Muscle layer of colon (tissue), 2 donors: ENCODE data around the gene PITPNM1.

ENCODE experiments used
- H3K27ac ChIP-seq: one replicate; pipeline ENCODE4 v1.7.0; 2013; ENCODE audit warnings: low read depth, mild to moderate bottlenecking, low read length, moderate library complexity
- H3K27me3 ChIP-seq, 2 donors: one replicate each; pipeline ENCODE4 v1.7.0; 2013; ENCODE audit warnings: low read length in 2 of 2, mild to moderate bottlenecking in 2 of 2; ENCODE audit not compliant: insufficient read depth in 2 of 2, control insufficient read depth in 1 of 2
- H3K36me3 ChIP-seq: one replicate; pipeline ENCODE4 v1.7.0; 2013; ENCODE audit warnings: mild to moderate bottlenecking, low read length; ENCODE audit not compliant: insufficient read depth
- H3K4me1 ChIP-seq: one replicate; pipeline ENCODE4 v1.7.0; 2013; ENCODE audit warnings: mild to moderate bottlenecking, low read length; ENCODE audit not compliant: insufficient read depth
- H3K4me3 ChIP-seq, 2 donors: one replicate each; pipeline ENCODE4 v1.7.0; 2013; ENCODE audit warnings: low read length in 2 of 2, low read depth in 1 of 2, mild to moderate bottlenecking in 1 of 2, moderate library complexity in 1 of 2
- H3K9ac ChIP-seq: one replicate; pipeline ENCODE4 v1.7.0; 2013; ENCODE audit warnings: low read length
- H3K9me3 ChIP-seq: one replicate; pipeline ENCODE4 v1.7.0; 2013; ENCODE audit warnings: mild to moderate bottlenecking, low read length
- donor health status: abdominal sarcoma.
- donor health status: Adenocarcinoma of cecum.

The PITPNM1 gene

DNA sequence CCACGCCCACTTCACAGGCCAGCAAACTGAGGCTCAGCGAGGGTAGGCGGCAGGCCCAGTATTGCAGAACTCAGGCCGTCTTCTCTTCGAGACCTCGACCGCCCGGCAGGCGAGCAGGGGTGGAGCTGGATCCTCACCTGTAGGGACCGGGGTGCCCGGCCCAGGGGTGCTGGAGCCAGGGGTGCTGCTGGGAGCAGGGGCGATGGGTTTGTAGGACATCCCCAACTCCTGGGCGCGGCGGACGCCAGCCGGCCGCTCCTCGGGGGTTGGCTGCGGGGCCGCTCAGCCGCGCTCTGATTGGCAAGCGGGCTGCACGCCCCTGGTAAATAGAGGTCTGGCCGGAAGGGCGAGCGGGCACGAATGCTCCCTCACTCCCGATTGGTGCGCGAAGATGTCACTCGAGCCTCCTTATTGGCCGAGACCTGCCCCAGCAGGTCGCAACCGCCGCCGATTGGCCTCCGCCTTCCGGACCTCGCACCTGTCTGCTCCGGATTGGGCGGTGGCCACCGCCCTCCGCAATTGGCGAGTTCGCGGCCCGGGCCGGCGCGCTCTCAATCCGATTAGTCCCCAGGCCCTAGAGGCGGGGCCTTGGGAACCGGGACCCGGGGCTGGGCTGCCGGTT, 2.8 kb upstream of the PITPNM1 start, which contains the start of gene CDK2AP2:
TSS of gene CDK2AP2 (minus strand) at position 299 of the 622 bp plus-strand sequence. CDS start at position 219, 80 bp downstream.
- Histone ChIP-seq H3K4me3 (peak within 1 kb of the TSS; percentile 72 to 97), H3K36me3 (no peaks in the 10 kb centered on the region), H3K27me3 (peaks cover 10 to 22% of the 10 kb centered on the region in 2 donors), H3K9me3 (no peaks in the 10 kb centered on the region), H3K9ac (peak within 1 kb of the TSS; percentile 89), H3K4me1 (peaks cover 33% of the 10 kb centered on the region), H3K27ac (peak within 1 kb of the TSS; percentile 79)

DNA sequence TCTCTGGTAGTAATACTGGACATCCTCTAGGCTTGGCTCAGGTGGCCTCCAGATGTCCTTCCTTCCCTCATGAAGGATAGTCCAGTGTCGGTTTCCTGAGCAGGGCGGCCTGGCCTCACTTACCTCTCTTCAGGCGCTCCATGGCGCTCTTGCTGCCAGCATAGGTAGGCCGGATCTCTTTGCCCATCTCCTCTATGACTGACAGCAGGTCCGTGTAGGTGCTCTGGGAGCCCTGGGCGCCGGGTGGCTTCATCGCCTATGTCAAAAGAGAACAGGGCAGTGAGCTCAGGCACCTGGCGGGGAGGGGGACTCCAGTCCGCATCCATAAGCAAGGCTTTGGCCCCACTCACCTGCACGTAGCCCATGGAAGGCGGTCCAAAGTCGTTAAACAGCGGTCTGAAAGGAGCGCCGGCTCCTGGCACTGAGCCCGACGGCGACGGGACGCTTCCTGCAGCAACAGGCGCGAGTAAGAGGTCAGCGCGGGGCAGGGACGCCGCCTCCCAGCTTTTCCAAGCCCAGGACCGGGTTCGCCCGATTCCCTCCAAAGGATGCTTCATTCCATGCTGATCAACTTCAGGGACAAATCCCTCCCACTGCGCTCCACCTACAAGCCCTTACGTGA, 2.2 kb upstream of the PITPNM1 start:
- peaks cover 33% of the 10 kb centered on the region for H3K4me1 ChIP-seq
- no peaks in the 10 kb centered on the region for H3K9me3 ChIP-seq
- H3K9ac ChIP-seq: peak overlapping the region; percentile 15

DNA sequence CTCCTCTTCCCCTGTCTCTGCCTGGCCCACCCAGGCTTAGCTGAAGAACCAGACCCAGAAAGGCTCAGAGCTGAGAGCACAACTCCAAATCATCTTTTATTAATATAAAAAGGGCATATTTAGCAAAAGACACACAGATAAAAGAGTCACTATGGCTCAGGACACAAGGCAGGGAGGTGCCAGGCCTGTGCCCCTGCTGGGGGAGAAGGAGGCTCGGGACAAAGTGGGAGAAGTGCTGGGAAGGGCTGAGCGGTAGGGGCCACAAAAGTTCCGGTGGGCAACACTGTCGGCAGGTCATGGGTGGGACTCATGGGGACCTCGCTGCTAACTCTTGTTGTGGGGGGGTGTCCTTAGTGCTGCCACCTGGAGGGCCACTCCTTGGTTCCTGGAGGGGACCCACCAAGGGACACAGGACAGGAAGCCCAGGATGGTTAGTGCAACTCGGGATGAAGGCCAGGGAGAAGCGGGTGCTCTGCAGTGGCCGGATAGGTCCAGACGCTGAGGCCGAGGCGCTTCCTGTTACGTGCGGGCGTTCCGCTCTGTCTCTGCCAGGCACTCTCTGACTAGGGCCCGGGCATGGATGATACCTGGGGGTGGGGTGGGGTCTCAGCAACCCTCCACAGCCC, 1.4 kb upstream of the PITPNM1 start:
- H3K9ac ChIP-seq: no peak overlapping the region
- peaks cover 14 to 30% of the 10 kb centered on the region in 2 donors for H3K27me3 ChIP-seq
- no peak overlapping the region for H3K27ac ChIP-seq
- H3K4me1 ChIP-seq: peaks cover 33% of the 10 kb centered on the region
- no peak overlapping the region for H3K4me3 ChIP-seq
- H3K36me3 ChIP-seq: no peaks in the 10 kb centered on the region
- H3K9me3 ChIP-seq: no peaks in the 10 kb centered on the region

More for the DNA sequence above, 2.2 kb upstream of the PITPNM1 start:
- H3K27me3 ChIP-seq: peaks cover 14 to 29% of the 10 kb centered on the region in 2 donors
- H3K4me3 ChIP-seq: peak overlapping the region; percentile 72 to 97
- H3K36me3 ChIP-seq: no peaks in the 10 kb centered on the region
- H3K27ac ChIP-seq: peak overlapping the region; percentile 74

DNA sequence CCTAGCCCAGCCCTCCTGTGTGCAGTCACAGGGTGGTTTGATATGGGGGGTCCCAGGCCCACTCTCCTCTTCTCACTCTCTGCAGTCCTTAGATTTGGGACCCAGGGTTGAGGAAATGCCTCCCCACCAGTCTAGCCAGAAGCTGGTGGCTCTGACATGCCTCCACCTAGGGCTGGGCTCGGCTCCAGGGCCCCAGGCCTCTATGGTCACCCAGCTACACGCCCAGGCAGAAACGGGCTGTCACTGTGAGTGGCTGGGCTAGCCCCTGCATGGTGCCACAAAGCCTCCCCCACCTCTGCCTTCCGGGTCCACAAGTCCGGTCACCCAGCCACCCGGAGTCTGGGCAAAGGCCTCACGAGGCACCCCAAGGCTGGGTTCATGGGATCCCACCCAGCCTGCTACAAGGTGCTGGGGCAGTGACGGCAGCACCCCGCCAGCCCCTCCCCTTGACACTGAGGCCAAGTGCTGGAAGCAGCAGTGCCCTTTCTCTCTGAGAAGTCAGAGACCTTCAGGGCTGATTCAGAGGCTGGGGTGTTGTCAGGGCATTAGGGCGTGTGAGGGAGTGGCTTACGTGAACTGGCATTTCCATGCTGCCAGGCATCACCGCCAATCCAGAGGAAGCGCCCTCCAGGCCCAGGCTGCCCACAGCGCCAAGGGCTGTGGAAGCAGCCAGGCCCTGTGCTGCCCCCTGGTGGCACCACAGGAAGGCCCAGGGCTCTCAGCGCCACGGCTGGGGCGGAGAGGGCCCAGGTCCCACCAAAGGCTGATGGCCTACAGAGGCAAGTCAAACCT, 638 bp upstream of the PITPNM1 start:
- Histone ChIP-seq H3K36me3 (no peaks in the 10 kb centered on the region), H3K27me3 (peaks cover 14 to 30% of the 10 kb centered on the region in 2 donors), H3K4me3 (peak overlapping the region; percentile 3 to 48), H3K27ac (peak overlapping the region; percentile 45), H3K9ac (peak overlapping the region; percentile 57), H3K4me1 (peaks cover 33% of the 10 kb centered on the region), H3K9me3 (no peaks in the 10 kb centered on the region)

DNA sequence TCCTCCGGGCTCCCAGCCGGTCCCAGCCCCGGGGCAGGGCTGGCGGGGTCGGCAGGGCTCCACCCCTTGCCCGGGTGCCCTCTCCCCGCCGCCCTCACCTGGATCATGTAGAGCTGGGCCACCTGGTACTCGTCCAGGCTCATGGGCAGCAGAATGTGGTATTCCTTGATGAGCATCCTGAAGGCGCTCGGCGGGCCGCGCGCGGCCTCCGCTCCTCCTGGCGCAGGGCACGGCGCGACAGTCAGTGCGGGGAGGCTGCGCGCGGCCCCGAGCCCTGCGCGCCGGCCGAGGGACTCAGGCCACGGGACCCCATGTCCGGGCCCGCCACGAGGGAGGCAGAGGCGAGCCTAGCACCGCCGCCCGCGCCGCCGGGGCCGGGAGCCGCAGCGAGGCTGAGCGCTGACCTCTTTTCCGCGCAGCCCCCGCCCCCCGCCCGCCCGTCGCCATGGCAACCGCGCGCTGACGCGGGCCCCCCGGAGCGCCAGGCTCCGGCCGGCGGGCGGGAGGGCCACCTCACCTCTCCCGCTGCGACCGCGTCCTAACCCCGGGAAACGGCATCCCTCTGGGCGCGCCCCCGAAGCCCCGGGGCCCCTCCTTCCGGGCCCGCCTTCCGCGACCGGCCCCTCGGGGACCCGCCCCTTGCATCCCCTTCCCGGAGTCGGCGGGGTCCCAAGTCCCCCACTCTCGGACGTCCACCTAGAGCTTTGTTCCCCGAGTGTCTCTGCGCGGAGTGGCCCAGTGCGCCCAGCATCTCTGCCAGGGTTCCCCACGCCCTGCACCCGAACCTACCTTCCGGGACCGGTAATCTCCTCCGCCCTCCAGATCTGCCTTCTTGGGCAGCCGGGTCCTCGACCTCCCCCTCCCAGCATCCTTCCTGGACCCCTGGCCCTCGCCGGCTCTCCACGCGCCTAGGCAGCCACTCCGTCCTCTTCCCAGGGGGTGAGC, 886 bp downstream of the PITPNM1 start:
- Histone ChIP-seq H3K4me1 (peaks cover 33% of the 10 kb centered on the region), H3K27ac (peak overlapping the region; percentile 45), H3K36me3 (no peaks in the 10 kb centered on the region), H3K9ac (no peak overlapping the region), H3K27me3 (peaks cover 14 to 30% of the 10 kb centered on the region in 2 donors), H3K9me3 (no peaks in the 10 kb centered on the region), H3K4me3 (peak overlapping the region; percentile 26 to 59)

DNA sequence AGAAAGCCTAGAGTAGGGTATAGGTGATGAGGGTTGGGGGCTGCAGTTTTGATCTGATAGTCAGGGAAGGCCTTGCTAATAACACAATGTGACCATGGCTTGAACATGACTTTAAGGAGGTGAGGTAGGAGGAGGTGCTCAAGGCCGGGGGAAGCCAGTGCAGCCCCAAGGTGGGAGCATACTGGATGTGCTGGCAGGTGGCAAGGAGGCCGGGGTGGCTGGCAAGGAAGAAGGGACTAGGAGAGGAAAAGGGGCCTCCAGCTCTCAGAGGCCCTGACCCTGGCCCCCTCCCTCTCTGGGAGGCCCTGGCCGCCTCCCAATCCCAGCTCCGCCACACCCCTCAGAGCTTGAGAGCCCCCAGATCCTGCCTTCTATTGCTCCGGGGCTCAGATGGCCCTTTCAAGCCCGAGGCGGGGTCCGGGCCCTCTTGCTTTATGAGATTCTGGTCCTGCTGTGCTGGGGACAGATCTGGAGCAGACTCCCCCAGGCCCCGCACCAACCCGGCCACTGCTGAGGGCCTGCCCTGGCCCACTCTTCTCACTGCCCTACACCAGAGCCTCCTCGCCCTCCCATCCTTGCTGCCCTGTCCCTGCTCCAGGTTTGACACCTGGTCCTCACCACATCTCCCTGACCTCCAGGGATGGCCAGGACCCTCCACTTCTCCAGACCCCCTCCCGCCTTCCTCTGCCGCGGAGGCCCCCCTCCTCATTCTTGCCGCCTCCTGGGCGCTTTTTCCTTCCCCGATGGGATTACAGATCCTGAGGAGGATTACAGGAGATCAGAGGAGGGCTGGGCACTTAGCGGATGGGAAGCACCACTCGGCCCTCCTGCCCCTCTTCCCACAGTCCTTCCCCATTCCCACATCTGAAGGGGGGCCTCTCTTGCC, 1.8 kb downstream of the PITPNM1 start:
- Histone ChIP-seq H3K36me3 (no peaks in the 10 kb centered on the region), H3K27ac (no peak overlapping the region), H3K9me3 (no peaks in the 10 kb centered on the region), H3K4me3 (no peak overlapping the region), H3K9ac (no peak overlapping the region), H3K4me1 (peaks cover 27% of the 10 kb centered on the region), H3K27me3 (peaks cover 14 to 30% of the 10 kb centered on the region in 2 donors)

DNA sequence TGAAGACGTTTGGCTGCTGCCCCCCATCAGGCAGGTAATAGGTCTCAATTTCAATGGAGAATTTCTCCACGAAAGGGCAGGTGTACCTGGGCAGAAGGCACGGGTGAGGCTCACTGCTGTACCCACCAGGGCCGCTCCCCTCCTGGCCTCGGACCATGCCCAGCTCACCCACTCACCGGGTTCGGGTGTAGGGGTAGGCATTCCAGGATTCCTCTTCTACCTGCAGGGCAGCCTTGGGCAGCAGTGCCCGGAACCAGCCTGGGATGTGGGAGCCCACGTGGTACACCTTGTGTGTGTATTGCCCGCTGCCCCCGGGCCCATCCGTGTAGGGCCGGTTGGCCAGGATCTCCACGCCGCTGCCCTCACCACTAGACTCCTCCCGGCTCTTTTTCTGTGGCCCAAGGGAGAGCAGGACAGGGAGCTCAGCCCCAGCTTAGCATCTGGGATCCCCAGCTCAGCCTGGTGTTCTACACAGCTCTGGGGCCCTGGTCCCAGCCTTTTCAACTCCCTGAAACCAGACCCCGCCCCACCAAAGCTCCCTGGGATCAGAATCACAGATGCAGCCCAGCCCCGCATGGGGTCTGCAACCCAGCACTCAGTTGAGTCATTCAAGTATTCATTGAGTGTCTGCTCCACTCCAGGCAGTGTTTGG, 2.7 kb downstream of the PITPNM1 start:
- Histone ChIP-seq H3K4me3 (no peak overlapping the region), H3K9me3 (no peaks in the 10 kb centered on the region), H3K27ac (no peak overlapping the region), H3K4me1 (peaks cover 25% of the 10 kb centered on the region), H3K36me3 (no peaks in the 10 kb centered on the region), H3K27me3 (peaks cover 14 to 30% of the 10 kb centered on the region in 2 donors), H3K9ac (no peak overlapping the region)

DNA sequence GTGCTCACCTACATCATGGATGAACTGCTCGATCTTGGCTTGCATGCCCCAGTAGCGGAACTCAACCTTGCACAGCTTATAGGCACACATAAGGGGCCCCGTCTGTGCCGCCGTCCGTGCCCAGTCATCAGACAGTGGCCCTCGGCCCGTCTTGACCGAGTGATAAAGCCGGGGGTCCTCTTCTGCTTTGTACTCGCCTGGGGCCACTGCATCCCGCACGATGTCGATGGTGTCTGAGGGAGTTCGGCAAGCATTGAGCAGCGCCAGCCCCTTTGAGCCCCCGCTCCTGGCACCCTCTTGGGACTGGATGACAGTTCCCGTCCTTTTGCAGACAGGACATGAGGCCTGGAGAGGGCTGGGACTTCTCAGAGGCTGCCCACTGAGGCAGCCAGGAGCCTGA, 3.3 kb downstream of the PITPNM1 start:
- Histone ChIP-seq H3K4me3 (no peak overlapping the region), H3K9me3 (no peaks in the 10 kb centered on the region), H3K36me3 (no peaks in the 10 kb centered on the region), H3K27me3 (peaks cover 14 to 30% of the 10 kb centered on the region in 2 donors), H3K9ac (no peak overlapping the region), H3K4me1 (peaks cover 20% of the 10 kb centered on the region), H3K27ac (no peak overlapping the region)

DNA sequence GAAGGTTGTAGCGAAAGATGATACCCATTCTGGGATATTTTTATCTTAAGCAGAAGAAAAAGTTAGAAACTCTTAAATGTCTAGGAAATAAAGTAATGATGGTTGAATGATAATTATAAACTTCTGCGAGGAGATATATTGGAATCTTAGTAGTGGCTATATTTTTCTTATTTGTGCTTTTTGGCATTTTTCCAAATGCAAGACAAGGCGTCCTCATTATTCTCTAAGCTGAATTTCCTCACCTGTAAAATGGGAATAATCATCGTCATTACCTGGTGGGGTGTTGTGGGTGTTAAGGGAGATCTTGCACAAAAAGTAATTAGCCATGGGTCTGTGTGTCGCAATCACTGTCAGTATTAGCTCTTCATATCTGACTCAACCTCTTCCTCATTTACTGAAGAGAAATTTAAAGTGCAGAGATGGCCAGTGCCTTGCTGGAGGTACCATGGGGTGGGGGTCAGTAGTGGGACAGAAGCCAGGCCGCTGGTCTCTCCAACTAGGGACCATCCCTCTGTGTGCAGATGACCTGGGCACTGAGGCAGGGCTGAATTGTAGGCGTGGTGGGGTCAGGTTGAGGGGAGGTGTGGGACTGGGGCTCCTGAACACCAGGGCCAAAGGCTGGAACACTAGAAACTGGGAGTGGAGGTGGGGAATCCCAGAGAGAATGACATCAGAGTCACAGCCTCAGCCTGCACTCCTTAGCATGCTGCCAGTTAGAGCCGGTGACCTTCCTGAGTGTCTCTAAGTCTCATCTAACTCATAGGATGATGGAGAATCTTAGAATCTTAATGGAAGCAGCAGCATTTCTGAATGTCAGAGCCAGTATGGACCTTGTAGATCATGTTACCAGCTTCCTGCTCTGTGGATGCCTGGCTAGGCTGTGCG, 4.1 kb downstream of the PITPNM1 start:
- no peak overlapping the region for H3K27ac ChIP-seq
- H3K4me1 ChIP-seq: peaks cover 14% of the 10 kb centered on the region
- no peak overlapping the region for H3K9ac ChIP-seq
- H3K36me3 ChIP-seq: no peaks in the 10 kb centered on the region
- H3K4me3 ChIP-seq: no peak overlapping the region
- H3K9me3 ChIP-seq: no peaks in the 10 kb centered on the region
- H3K27me3 ChIP-seq: peaks cover 14 to 30% of the 10 kb centered on the region in 2 donors
